ENCODE measurements around the gene UBQLN3.

DNA sequence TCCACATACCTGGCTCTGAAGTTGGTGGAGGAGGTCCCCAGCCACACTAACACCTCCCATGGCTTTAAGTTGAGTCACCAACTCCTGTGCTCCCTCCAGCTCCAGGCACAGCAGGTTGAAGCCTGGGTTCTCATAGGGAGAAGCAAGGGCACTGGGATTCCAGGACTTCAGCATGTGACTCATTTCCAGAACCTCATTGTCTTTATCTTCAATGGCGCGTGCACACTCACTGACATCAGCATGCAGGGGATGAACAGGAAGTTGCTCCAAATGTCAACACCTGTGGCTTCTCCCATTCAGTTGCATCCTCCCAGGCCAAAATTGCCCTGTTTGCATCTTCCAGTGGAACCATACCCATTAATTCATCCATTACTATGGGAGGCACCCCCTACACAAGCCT is 12.6 kb upstream of the UBQLN3 start:
- TF ChIP-seq CTCF (conservative IDR thresholded peaks at IDR 0.05; ENCODE audit: low read length) (no peak), EZH2phosphoT487 (IDR thresholded peaks at IDR 0.05; ENCODE audit: borderline replicate concordance, low read depth, low read length) (no peak)
